ENCODE measurements around the gene NR2F1.

Gene NR2F1

GRCh38 chr5:93576994-93577853, 5.8 kb upstream of the NR2F1 start:
- in situ Hi-C loops (cut with MboI; ENCODE audit: low sequenced_read_pairs): loop anchor here (25.0 kb wide), 1 partner anchor 235 kb away; no protein-coding TSS in a partner anchor

- in situ Hi-C loops (cut with MboI; ENCODE audit: low sequenced_read_pairs): loop anchor here (25.0 kb wide), 1 partner anchor 234 kb away; no protein-coding TSS in a partner anchor
Observed at GRCh38 chr5:93577854-93578812, 4.9 kb upstream of the NR2F1 start.

GRCh38 chr5:93578813-93579691, 4.0 kb upstream of the NR2F1 start:
- in situ Hi-C loops (cut with MboI; ENCODE audit: low sequenced_read_pairs): loop anchor here (25.0 kb wide), 1 partner anchor 233 kb away; no protein-coding TSS in a partner anchor

GRCh38 chr5:93579692-93580062, 3.3 kb upstream of the NR2F1 start:
- in situ Hi-C loops (cut with MboI; ENCODE audit: low sequenced_read_pairs): loop anchor here (25.0 kb wide), 1 partner anchor 233 kb away; no protein-coding TSS in a partner anchor

- in situ Hi-C loops (cut with MboI; ENCODE audit: low sequenced_read_pairs): loop anchor here (25.0 kb wide), 1 partner anchor 232 kb away; no protein-coding TSS in a partner anchor
Observed at GRCh38 chr5:93580063-93580926, 2.7 kb upstream of the NR2F1 start.

- in situ Hi-C loops (cut with MboI; ENCODE audit: low sequenced_read_pairs): loop anchor here (25.0 kb wide), 1 partner anchor 231 kb away; no protein-coding TSS in a partner anchor
Observed at GRCh38 chr5:93580927-93581445, 2.0 kb upstream of the NR2F1 start, which contains the start of gene NR2F1-AS1. TSS of gene NR2F1-AS1 (minus strand) at chr5:93581219.

GRCh38 chr5:93582167-93582462, 907 bp upstream of the NR2F1 start:
- in situ Hi-C loops (cut with MboI; ENCODE audit: low sequenced_read_pairs): loop anchor here (25.0 kb wide), 1 partner anchor 230 kb away; no protein-coding TSS in a partner anchor

- in situ Hi-C loops (cut with MboI; ENCODE audit: low sequenced_read_pairs): loop anchor here (25.0 kb wide), 1 partner anchor 229 kb away; no protein-coding TSS in a partner anchor
Observed at GRCh38 chr5:93583439-93583767, 381 bp downstream of the NR2F1 start.

- in situ Hi-C loops (cut with MboI; ENCODE audit: low sequenced_read_pairs): loop anchor here (25.0 kb wide), 1 partner anchor 228 kb away; no protein-coding TSS in a partner anchor
Observed at GRCh38 chr5:93583768-93584595, 960 bp downstream of the NR2F1 start.

- in situ Hi-C loops (cut with MboI; ENCODE audit: low sequenced_read_pairs): loop anchor here (25.0 kb wide), 1 partner anchor 228 kb away; no protein-coding TSS in a partner anchor
Observed at GRCh38 chr5:93584596-93585040, 1.6 kb downstream of the NR2F1 start.

- in situ Hi-C loops (cut with MboI; ENCODE audit: low sequenced_read_pairs): loop anchor here (25.0 kb wide), 1 partner anchor 227 kb away; no protein-coding TSS in a partner anchor
Observed at GRCh38 chr5:93585041-93585766, 2.2 kb downstream of the NR2F1 start.

- in situ Hi-C loops (cut with MboI; ENCODE audit: low sequenced_read_pairs): loop anchor here (25.0 kb wide), 1 partner anchor 226 kb away; no protein-coding TSS in a partner anchor
Observed at GRCh38 chr5:93585767-93586385, 2.9 kb downstream of the NR2F1 start.

- in situ Hi-C loops (cut with MboI; ENCODE audit: low sequenced_read_pairs): loop anchor here (25.0 kb wide), 1 partner anchor 225 kb away; no protein-coding TSS in a partner anchor
Observed at GRCh38 chr5:93586736-93587596, 3.9 kb downstream of the NR2F1 start.

- in situ Hi-C loops (cut with MboI; ENCODE audit: low sequenced_read_pairs): loop anchor here (25.0 kb wide), 1 partner anchor 225 kb away; no protein-coding TSS in a partner anchor
Observed at GRCh38 chr5:93587597-93588351, 4.8 kb downstream of the NR2F1 start.

Measured in HL-60/S4 (cell line).